NOMO-1 treated with DMSO at 0.1 percent for 48 hours (cell line): ENCODE data around the gene TNFRSF19.
"Not testable (repeated sequence)": the region's sequence is repeated elsewhere in the genome, so short reads cannot be mapped to it uniquely, and the experiment has no call there.

ENCODE experiments used
- DNase-seq: peaks from one replicate; lab custom pipeline; 2025; ENCODE audit not compliant: unreplicated experiment; lab: John Stamatoyannopoulos, UW

The TNFRSF19 gene

GRCh38 chr13:23570099-23570920 lies at the start of gene TNFRSF19:
Gene TNFRSF19 (plus strand): TSS chr13:23570412. CDS start chr13:23590184, 19,772 bp downstream.
- no peak for DNase-seq

GRCh38 chr13:23529926-23530325 lies 40.3 kb upstream of the TNFRSF19 start:
- DNase-seq: not testable (repeated sequence)

GRCh38 chr13:23531446-23531845 lies 38.8 kb upstream of the TNFRSF19 start:
- DNase-seq: no peak

- DNase-seq: no peak
Measured at GRCh38 chr13:23534090-23534489, 36.1 kb upstream of the TNFRSF19 start.

- no peak for DNase-seq
Measured at GRCh38 chr13:23541221-23541824, 28.9 kb upstream of the TNFRSF19 start.

- no peak for DNase-seq
Measured at GRCh38 chr13:23544668-23545067, 25.5 kb upstream of the TNFRSF19 start.

GRCh38 chr13:23547000-23547590 lies 23.1 kb upstream of the TNFRSF19 start:
- DNase-seq: no peak

- no peak for DNase-seq
Measured at GRCh38 chr13:23549724-23550123, 20.5 kb upstream of the TNFRSF19 start.

GRCh38 chr13:23550163-23550562 lies 20.0 kb upstream of the TNFRSF19 start:
- DNase-seq: no peak

- peak; percentile 4 for DNase-seq
Measured at GRCh38 chr13:23551213-23552008, 18.8 kb upstream of the TNFRSF19 start.

GRCh38 chr13:23552171-23552570 lies 18.0 kb upstream of the TNFRSF19 start:
- no peak for DNase-seq

GRCh38 chr13:23552661-23553060 lies 17.6 kb upstream of the TNFRSF19 start:
- DNase-seq: no peak

- DNase-seq: no peak
Measured at GRCh38 chr13:23554000-23554399, 16.2 kb upstream of the TNFRSF19 start.

GRCh38 chr13:23557043-23557442 lies 13.2 kb upstream of the TNFRSF19 start:
- DNase-seq: no peak

- no peak for DNase-seq
Measured at GRCh38 chr13:23557733-23558132, 12.5 kb upstream of the TNFRSF19 start.

GRCh38 chr13:23558675-23559536 lies 11.3 kb upstream of the TNFRSF19 start:
- peak; percentile 95 for DNase-seq

GRCh38 chr13:23560571-23561089 lies 9.6 kb upstream of the TNFRSF19 start:
- DNase-seq: no peak

- no peak for DNase-seq
Measured at GRCh38 chr13:23561261-23561660, 9.0 kb upstream of the TNFRSF19 start.

GRCh38 chr13:23563085-23563845 lies 6.9 kb upstream of the TNFRSF19 start:
- DNase-seq: no peak
